ENCODE data around the gene OTOP3.

- TF ChIP-seq POLR2AphosphoS5 (IDR thresholded peaks at IDR 0.05; ENCODE audit: insufficient read depth in 1 of 2, low read depth in 1 of 2) (no peak), POLR2A (IDR thresholded peaks at IDR 0.05) (no peak)
- TF ChIP-seq, protein P1, sequence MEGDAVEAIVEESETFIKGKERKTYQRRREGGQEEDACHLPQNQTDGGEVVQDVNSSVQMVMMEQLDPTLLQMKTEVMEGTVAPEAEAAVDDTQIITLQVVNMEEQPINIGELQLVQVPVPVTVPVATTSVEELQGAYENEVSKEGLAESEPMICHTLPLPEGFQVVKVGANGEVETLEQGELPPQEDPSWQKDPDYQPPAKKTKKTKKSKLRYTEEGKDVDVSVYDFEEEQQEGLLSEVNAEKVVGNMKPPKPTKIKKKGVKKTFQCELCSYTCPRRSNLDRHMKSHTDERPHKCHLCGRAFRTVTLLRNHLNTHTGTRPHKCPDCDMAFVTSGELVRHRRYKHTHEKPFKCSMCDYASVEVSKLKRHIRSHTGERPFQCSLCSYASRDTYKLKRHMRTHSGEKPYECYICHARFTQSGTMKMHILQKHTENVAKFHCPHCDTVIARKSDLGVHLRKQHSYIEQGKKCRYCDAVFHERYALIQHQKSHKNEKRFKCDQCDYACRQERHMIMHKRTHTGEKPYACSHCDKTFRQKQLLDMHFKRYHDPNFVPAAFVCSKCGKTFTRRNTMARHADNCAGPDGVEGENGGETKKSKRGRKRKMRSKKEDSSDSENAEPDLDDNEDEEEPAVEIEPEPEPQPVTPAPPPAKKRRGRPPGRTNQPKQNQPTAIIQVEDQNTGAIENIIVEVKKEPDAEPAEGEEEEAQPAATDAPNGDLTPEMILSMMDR (IDR thresholded peaks at IDR 0.05) = no peak
Observed at GRCh38 chr17:74903034-74903433, 32.7 kb upstream of the OTOP3 start.
